Trophoblast cell (in vitro differentiated cells and primary cell): ENCODE data around the gene NBAS.

ENCODE experiments used
- DNase-seq, 2 donors: peaks; one replicate each; pipeline ENCODE4 v3.0.0-alpha.2; 2016
- H2AFZ ChIP-seq: 2 replicates; pipeline ENCODE4 v1.6.1; 2013; ENCODE audit warnings: low read length, moderate library complexity, mild to moderate bottlenecking; ENCODE audit not compliant: insufficient read depth, poor library complexity
- H2AK5ac ChIP-seq: 2 replicates; pipeline ENCODE4 v1.6.1; 2013; ENCODE audit warnings: mild to moderate bottlenecking, low read length
- H2BK120ac ChIP-seq: 2 replicates; pipeline ENCODE4 v1.6.1; 2013; ENCODE audit warnings: low read length, mild to moderate bottlenecking, moderate library complexity; ENCODE audit not compliant: insufficient read depth, poor library complexity
- H2BK12ac ChIP-seq: 2 replicates; pipeline ENCODE4 v1.6.1; 2013; ENCODE audit warnings: mild to moderate bottlenecking, low read length, moderate library complexity
- H2BK5ac ChIP-seq: 2 replicates; pipeline ENCODE4 v1.6.1; 2013; ENCODE audit warnings: low read length, low read depth, moderate library complexity, mild to moderate bottlenecking; ENCODE audit not compliant: poor library complexity
- H3K14ac ChIP-seq: 2 replicates; pipeline ENCODE4 v1.6.1; 2013; ENCODE audit warnings: mild to moderate bottlenecking, low read length
- H3K18ac ChIP-seq: 2 replicates; pipeline ENCODE4 v1.6.1; 2013; ENCODE audit warnings: mild to moderate bottlenecking, low read length
- H3K23ac ChIP-seq: 2 replicates; pipeline ENCODE4 v1.6.1; 2013; ENCODE audit warnings: low read length
- H3K27ac ChIP-seq: 2 replicates; pipeline ENCODE4 v1.5.1; 2013; ENCODE audit warnings: low read depth, mild to moderate bottlenecking, inconsistent platforms, low read length, moderate library complexity
- H3K27me3 ChIP-seq: 2 replicates; pipeline ENCODE4 v1.6.1; 2013; ENCODE audit warnings: inconsistent platforms, mild to moderate bottlenecking, low read length, moderate library complexity; ENCODE audit not compliant: insufficient read depth
- H3K36me3 ChIP-seq, 2 experiments: 1 replicate in 1 of 2; 2 replicates in 1 of 2; pipeline ENCODE4 v1.6.1; 2013; ENCODE audit warnings: low read length in 2 of 2, mild to moderate bottlenecking in 2 of 2, moderate library complexity in 1 of 2; ENCODE audit not compliant: insufficient read depth in 2 of 2, control insufficient read depth in 1 of 2
- H3K4ac ChIP-seq: 2 replicates; pipeline ENCODE4 v1.6.1; 2013; ENCODE audit warnings: low read depth, mild to moderate bottlenecking, low read length, moderate library complexity
- H3K4me1 ChIP-seq, 2 experiments: 1 replicate in 1 of 2; 2 replicates in 1 of 2; pipeline ENCODE4 v1.6.1; 2013; ENCODE audit warnings: low read length in 2 of 2, mild to moderate bottlenecking in 2 of 2, moderate library complexity in 1 of 2; ENCODE audit not compliant: insufficient read depth in 2 of 2, control insufficient read depth in 1 of 2
- H3K4me2 ChIP-seq: 2 replicates; pipeline ENCODE4 v1.6.1; 2013; ENCODE audit warnings: inconsistent platforms, mild to moderate bottlenecking, low read length, moderate library complexity
- H3K4me3 ChIP-seq: 2 replicates; pipeline ENCODE4 v1.5.1; 2013; ENCODE audit warnings: mild to moderate bottlenecking, low read depth, low read length, inconsistent platforms
- H3K79me1 ChIP-seq: one replicate; pipeline ENCODE4 v1.6.1; 2013; ENCODE audit warnings: low read length
- H3K79me2 ChIP-seq: 2 replicates; pipeline ENCODE4 v1.6.1; 2013; ENCODE audit warnings: low read length, mild to moderate bottlenecking; ENCODE audit not compliant: control insufficient read depth, insufficient read depth, poor library complexity
- H3K9ac ChIP-seq: 2 replicates; pipeline ENCODE4 v1.6.1; 2013; ENCODE audit warnings: mild to moderate bottlenecking, low read length
- H3K9me3 ChIP-seq: 2 replicates; pipeline ENCODE4 v1.6.1; 2013; ENCODE audit warnings: low read depth, mild to moderate bottlenecking, control low read depth, inconsistent platforms, low read length; ENCODE audit not compliant: insufficient read depth
- H4K12ac ChIP-seq: 2 replicates; pipeline ENCODE4 v1.6.1; 2013; ENCODE audit warnings: low read depth, mild to moderate bottlenecking, low read length, moderate library complexity
- H4K8ac ChIP-seq: 2 replicates; pipeline ENCODE4 v1.6.1; 2013; ENCODE audit warnings: low read depth, mild to moderate bottlenecking, low read length, moderate library complexity
- H4K91ac ChIP-seq: one replicate; pipeline ENCODE4 v1.6.1; 2013; ENCODE audit warnings: low read depth, mild to moderate bottlenecking, low read length, moderate library complexity
- WGBS: extraction: QIAGEN DNeasy Blood & Tissue Kit; methylation state at CpG from one replicate; pipeline ENCODE4 v1.1.7; 2013; ENCODE audit warnings: missing lambda C conversion rate; ENCODE audit not compliant: insufficient read length, insufficient coverage; ENCODE audit errors: extremely low coverage; 5-methylcytosine and 5-hydroxymethylcytosine counted together

NBAS gene

DNA sequence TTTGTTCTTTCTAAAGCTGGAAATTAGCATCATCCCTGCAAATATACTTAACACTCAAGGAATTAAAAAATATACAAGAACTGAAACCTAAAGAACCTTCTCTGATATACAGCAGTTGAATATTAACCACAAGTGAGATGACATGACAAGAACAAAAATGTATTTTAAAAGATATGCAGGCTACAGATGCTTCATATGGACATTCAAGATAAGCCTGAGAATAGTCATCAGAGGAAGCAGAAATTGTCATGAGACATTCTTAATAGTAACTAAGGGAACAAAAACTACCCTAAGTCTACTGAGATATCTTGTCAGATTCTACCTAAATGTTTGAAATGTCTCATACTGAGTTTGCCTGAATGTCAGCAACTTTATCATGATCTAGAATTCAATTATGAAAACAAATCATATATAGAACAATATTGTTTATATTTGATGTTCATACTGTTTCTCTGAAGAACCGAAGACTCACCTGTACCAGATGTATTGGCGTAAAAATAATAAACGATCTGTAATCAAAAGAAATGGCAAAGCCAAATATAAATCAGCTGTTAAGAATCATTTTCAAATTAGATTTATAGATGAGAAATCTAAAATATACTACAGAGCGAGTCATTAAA is 4.7 kb downstream of the NBAS start:
- H2BK5ac ChIP-seq = no peak overlapping the region
- no CpG with 5 or more reads among the region's 4 CpGs for WGBS
- no peak overlapping the region for H3K4ac ChIP-seq
- peaks cover 6% of the 10 kb centered on the region for H3K79me2 ChIP-seq
- no peak overlapping the region for H4K91ac ChIP-seq
- H3K4me1 ChIP-seq = no peaks in the 10 kb centered on the region
- DNase-seq = no peak
- peaks cover 5% of the 10 kb centered on the region for H3K79me1 ChIP-seq
- no peak overlapping the region for H3K4me3 ChIP-seq
- no peak overlapping the region for H3K14ac ChIP-seq
- H2BK120ac ChIP-seq = no peak overlapping the region
- H3K9me3 ChIP-seq = no peaks in the 10 kb centered on the region
- no peak overlapping the region for H3K18ac ChIP-seq
- no peak overlapping the region for H2AFZ ChIP-seq
- H4K8ac ChIP-seq = no peak overlapping the region
- no peak overlapping the region for H3K4me2 ChIP-seq
- no peak overlapping the region for H2AK5ac ChIP-seq
- no peaks in the 10 kb centered on the region for H3K27me3 ChIP-seq
- no peak overlapping the region for H4K12ac ChIP-seq
- no peak overlapping the region for H3K27ac ChIP-seq
- no peak overlapping the region for H2BK12ac ChIP-seq
- H3K23ac ChIP-seq = no peak overlapping the region
- H3K9ac ChIP-seq = no peak overlapping the region
- H3K36me3 ChIP-seq = no peaks in the 10 kb centered on the region

DNA sequence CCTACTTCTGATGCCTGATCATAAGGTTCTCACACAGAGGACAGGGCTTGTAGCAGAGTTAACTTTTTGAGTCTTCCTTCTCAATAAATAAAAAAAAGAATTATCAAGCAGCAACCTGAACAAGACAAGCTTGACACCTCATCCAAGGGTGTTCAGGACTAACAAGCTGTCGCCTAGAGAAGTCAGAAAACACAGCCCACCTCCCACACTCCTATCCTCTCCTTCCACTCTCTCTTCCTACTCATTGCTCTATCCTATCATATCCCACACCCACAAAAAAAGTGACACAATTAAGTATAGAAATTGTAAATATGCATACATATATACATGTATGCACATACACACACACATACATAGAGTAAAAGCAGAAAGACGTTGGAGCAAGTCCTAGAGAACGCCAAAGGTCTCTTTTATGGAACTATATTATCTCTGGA is 5.4 kb downstream of the NBAS start:
- no peaks in the 10 kb centered on the region for H3K79me1 ChIP-seq
- no peak overlapping the region for H3K23ac ChIP-seq
- no peak overlapping the region for H3K18ac ChIP-seq
- H3K14ac ChIP-seq = no peak overlapping the region
- no peaks in the 10 kb centered on the region for H3K4me1 ChIP-seq
- H2AFZ ChIP-seq = no peak overlapping the region
- H4K91ac ChIP-seq = no peak overlapping the region
- H3K36me3 ChIP-seq = no peaks in the 10 kb centered on the region
- no peak overlapping the region for H2BK120ac ChIP-seq
- peaks cover 4% of the 10 kb centered on the region for H3K79me2 ChIP-seq
- H2BK5ac ChIP-seq = no peak overlapping the region
- no peak overlapping the region for H3K27ac ChIP-seq
- no CpG with 5 or more reads among the region's 3 CpGs for WGBS
- H3K4me2 ChIP-seq = no peak overlapping the region
- H3K4ac ChIP-seq = no peak overlapping the region
- no peak overlapping the region for H4K8ac ChIP-seq
- no peaks in the 10 kb centered on the region for H3K9me3 ChIP-seq
- H3K9ac ChIP-seq = no peak overlapping the region
- H2AK5ac ChIP-seq = no peak overlapping the region
- no peak overlapping the region for H2BK12ac ChIP-seq
- no peak overlapping the region for H3K4me3 ChIP-seq
- no peak for DNase-seq
- no peak overlapping the region for H4K12ac ChIP-seq
- no peaks in the 10 kb centered on the region for H3K27me3 ChIP-seq

DNA sequence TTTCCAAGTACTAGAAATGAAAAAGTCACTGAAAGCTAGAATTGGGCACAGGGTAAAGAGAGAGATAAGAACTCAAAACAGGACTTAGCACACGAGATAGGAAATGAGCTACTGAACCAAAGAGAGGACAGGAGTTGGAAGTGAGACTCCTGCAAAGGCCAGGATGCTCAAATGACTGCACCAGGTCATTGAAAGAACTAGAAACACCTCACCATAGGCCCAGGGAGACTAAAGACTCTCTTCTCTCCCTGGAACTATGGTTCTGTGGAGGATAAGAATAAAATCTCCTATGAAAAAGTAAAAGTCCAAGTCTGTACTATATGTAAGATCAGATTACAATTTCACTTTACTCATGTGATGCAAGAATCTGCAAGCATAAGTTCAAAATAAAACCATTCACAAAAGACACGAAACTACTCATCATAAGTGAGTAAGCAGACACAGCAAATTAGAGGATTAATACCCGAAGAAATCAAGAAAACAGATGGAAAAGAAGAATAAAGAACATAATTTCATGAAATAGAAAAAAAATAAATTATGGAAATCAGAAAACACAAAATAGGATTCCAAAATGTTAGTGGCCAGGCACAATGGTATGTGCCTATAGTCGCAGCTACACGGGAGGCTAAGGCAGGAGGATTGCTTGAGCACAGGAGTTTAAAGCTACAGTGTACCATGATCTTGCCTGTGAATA is 6.5 kb downstream of the NBAS start:
- Histone ChIP-seq H2AFZ (no peak overlapping the region), H2BK120ac (no peak overlapping the region), H3K14ac (no peak overlapping the region), H3K4ac (no peak overlapping the region), H4K91ac (no peak overlapping the region), H3K23ac (no peak overlapping the region), H3K79me2 (no peaks in the 10 kb centered on the region), H3K4me2 (no peak overlapping the region), H3K27ac (no peak overlapping the region), H4K12ac (no peak overlapping the region), H2AK5ac (no peak overlapping the region), H3K79me1 (no peaks in the 10 kb centered on the region), H3K18ac (no peak overlapping the region), H3K36me3 (no peaks in the 10 kb centered on the region), H2BK5ac (no peak overlapping the region), H3K9ac (no peak overlapping the region), H4K8ac (no peak overlapping the region), H3K4me3 (no peak overlapping the region), H3K4me1 (no peaks in the 10 kb centered on the region), H3K9me3 (no peaks in the 10 kb centered on the region), H2BK12ac (no peak overlapping the region), H3K27me3 (no peaks in the 10 kb centered on the region)
- DNase-seq = no peak
- WGBS = no CpG with 5 or more reads among the region's 5 CpGs

DNA sequence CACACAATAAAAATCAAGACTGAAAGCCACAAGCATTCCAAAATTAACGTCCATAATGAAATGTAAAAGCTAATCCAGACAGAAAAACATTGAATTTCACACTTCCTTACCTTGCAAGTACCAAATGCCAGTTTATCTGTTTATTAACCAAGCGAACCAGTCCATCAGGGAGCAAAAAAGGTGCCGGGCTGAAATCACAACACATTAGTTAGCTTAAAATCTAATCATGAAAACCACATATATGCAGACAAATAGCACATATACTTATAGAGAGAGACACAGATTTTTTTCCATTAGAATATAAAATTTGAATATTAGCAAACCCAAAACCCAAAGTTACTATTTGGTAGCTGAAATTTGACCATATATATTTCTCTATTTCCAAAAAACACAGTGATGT is 7.2 kb downstream of the NBAS start:
- Histone ChIP-seq H2AK5ac (no peak overlapping the region), H2BK120ac (no peak overlapping the region), H3K4me3 (no peak overlapping the region), H3K14ac (no peak overlapping the region), H2BK5ac (no peak overlapping the region), H3K4ac (no peak overlapping the region), H2BK12ac (no peak overlapping the region), H3K23ac (no peak overlapping the region), H2AFZ (no peak overlapping the region), H3K27me3 (no peaks in the 10 kb centered on the region), H3K4me2 (no peak overlapping the region), H4K91ac (no peak overlapping the region), H3K27ac (no peak overlapping the region), H3K4me1 (no peaks in the 10 kb centered on the region), H4K12ac (no peak overlapping the region), H3K79me2 (no peaks in the 10 kb centered on the region), H3K9me3 (no peaks in the 10 kb centered on the region), H3K36me3 (peaks cover 3% of the 10 kb centered on the region in 2 experiments), H4K8ac (no peak overlapping the region), H3K9ac (no peak overlapping the region), H3K18ac (no peak overlapping the region), H3K79me1 (no peaks in the 10 kb centered on the region)
- DNase-seq = no peak
- no CpG with 5 or more reads among the region's 3 CpGs for WGBS
